ENCODE data around the gene STK26. TPM values are rescaled to one million over a fixed set of nuclear protein-coding genes. Genes with fewer than 3 reads are reported as not detected.
"Not testable (repeated sequence)": the region's sequence is repeated elsewhere in the genome, so short reads cannot be mapped to it uniquely, and the experiment has no call there.

STK26 gene
- total RNA-seq, 1 donor from 2014 or later = 12.2 TPM

GRCh38 chrX:131987252-131987651, 35.9 kb upstream of the STK26 start:
- Histone ChIP-seq H3K4me3 (no peak overlapping the region), H3K27me3 (no peaks in the 10 kb centered on the region), H3K4me1 (no peaks in the 10 kb centered on the region), H3K27ac (peak overlapping the region; percentile 11), H3K36me3 (no peaks in the 10 kb centered on the region), H3K9me3 (no peaks in the 10 kb centered on the region)
- peak; percentile 49 for ATAC-seq
- TF ChIP-seq, protein P1, sequence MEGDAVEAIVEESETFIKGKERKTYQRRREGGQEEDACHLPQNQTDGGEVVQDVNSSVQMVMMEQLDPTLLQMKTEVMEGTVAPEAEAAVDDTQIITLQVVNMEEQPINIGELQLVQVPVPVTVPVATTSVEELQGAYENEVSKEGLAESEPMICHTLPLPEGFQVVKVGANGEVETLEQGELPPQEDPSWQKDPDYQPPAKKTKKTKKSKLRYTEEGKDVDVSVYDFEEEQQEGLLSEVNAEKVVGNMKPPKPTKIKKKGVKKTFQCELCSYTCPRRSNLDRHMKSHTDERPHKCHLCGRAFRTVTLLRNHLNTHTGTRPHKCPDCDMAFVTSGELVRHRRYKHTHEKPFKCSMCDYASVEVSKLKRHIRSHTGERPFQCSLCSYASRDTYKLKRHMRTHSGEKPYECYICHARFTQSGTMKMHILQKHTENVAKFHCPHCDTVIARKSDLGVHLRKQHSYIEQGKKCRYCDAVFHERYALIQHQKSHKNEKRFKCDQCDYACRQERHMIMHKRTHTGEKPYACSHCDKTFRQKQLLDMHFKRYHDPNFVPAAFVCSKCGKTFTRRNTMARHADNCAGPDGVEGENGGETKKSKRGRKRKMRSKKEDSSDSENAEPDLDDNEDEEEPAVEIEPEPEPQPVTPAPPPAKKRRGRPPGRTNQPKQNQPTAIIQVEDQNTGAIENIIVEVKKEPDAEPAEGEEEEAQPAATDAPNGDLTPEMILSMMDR (IDR thresholded peaks at IDR 0.05) = no peak
- DNase-seq = no peak
- intact Hi-C loops (cut with DNase I) = no loop called here

DNA sequence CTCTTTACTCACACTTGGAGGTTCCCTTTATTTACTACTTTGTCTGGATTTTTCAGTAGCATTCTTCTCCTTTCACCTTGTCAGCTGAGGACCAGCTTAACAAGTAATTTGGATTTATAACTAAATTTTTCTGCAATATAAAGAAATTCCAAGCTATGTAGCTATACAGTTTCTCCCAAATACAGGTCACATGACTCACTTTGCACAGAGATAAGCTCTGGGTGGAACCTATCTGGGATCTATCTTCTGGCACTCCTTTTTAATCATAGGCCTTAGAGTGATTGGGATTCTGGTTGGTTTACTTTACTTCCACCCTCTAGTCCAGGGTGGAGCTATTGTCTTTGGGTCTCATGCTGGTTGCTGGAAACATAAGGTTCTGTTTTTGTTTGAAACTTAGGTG, 34.9 kb upstream of the STK26 start:
- no peak for ATAC-seq
- no peaks in the 10 kb centered on the region for H3K4me1 ChIP-seq
- TF ChIP-seq, protein P1 (IDR thresholded peaks at IDR 0.05) = no peak
- no peak overlapping the region for H3K27ac ChIP-seq
- no peaks in the 10 kb centered on the region for H3K36me3 ChIP-seq
- intact Hi-C loops (cut with DNase I) = no loop called here
- H3K9me3 ChIP-seq = no peaks in the 10 kb centered on the region
- no peaks in the 10 kb centered on the region for H3K27me3 ChIP-seq
- no peak overlapping the region for H3K4me3 ChIP-seq
- no peak for DNase-seq

GRCh38 chrX:132001127-132001526, 22.0 kb upstream of the STK26 start:
- H3K9me3 ChIP-seq = no peaks in the 10 kb centered on the region
- no peaks in the 10 kb centered on the region for H3K27me3 ChIP-seq
- H3K27ac ChIP-seq = no peak overlapping the region
- H3K4me1 ChIP-seq = no peaks in the 10 kb centered on the region
- no peak overlapping the region for H3K4me3 ChIP-seq
- intact Hi-C loops (cut with DNase I) = no loop called here
- no peaks in the 10 kb centered on the region for H3K36me3 ChIP-seq
- DNase-seq (no peak), ATAC-seq (no peak)
- TF ChIP-seq, protein P1 (IDR thresholded peaks at IDR 0.05) = no peak

DNA sequence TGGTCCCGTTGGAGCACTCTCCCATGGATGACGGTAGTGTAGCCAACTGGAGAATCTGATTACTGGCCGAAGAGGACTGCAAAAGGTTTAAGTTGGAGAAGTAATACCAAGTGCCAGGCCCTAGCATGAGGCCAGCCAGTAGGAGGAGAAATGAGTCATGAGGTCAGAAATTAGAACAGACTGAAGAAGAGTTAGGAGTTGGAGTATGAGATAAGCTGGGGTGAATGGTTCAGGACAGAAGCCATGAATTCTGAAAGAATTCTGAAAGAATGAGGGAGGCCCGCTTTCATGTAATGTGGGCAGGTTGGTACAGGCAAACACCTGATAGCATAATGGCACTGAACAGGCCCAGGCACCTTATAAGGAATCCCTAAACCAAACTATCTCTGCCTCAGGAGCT, 18.4 kb upstream of the STK26 start:
- Histone ChIP-seq H3K4me3 (no peak overlapping the region), H3K27ac (no peak overlapping the region), H3K36me3 (no peaks in the 10 kb centered on the region), H3K9me3 (no peaks in the 10 kb centered on the region), H3K27me3 (no peaks in the 10 kb centered on the region), H3K4me1 (no peaks in the 10 kb centered on the region)
- DNase-seq (no peak), ATAC-seq (no peak)
- intact Hi-C loops (cut with DNase I) = no loop called here
- TF ChIP-seq, protein P1 (IDR thresholded peaks at IDR 0.05) = no peak

DNA sequence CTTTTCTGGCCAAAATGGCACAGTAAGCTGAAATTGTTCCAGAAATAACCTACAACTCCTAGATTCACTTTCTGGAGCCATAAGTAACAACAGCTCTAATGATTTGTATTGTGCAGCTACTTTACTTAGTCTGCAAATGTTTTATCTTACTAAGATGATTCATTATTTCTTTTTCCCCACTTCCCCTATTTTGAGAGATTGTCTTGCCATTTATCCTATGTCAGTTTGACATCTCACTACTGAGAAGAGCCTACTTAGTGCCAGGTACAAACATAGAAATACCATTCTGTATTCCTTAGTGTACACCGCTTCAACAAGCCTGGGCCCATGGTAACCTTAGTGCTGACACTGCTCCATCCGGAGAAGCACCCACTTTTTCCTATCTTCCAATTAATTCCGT, 13.8 kb upstream of the STK26 start:
- Histone ChIP-seq H3K4me3 (no peak overlapping the region), H3K36me3 (no peaks in the 10 kb centered on the region), H3K9me3 (no peaks in the 10 kb centered on the region), H3K27ac (no peak overlapping the region), H3K27me3 (no peaks in the 10 kb centered on the region), H3K4me1 (no peaks in the 10 kb centered on the region)
- DNase-seq (no peak), ATAC-seq (no peak)
- TF ChIP-seq, protein P1 (IDR thresholded peaks at IDR 0.05) = no peak
- intact Hi-C loops (cut with DNase I) = no loop called here

DNA sequence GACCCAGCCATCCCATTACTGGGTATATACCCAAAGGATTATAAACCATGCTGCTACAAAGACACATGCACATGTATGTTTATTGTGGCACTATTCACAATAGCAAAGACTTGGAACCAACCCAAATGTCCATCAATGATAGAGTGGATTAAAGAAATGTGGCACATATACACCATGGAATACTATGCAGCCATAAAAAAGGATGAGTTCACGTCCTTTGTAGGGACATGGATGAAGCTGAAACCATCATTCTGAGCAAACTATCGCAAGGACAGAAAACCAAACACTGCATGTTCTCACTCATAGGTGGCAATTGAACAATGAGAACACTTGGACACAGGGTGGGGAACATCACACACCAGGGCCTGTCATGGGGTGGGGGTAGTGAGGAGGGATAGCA, 12.9 kb upstream of the STK26 start:
- ATAC-seq; H3K4me1 ChIP-seq; DNase-seq; H3K27me3 ChIP-seq; H3K4me3 ChIP-seq; H3K9me3 ChIP-seq; H3K27ac ChIP-seq; H3K36me3 ChIP-seq; intact Hi-C loops (cut with DNase I): not testable (repeated sequence)

Measured in upper lobe of right lung (tissue), 1 donor.